HUES6 (cell line): Measurements from ENCODE around the gene PCMTD2.

ENCODE experiments used
- H3K27ac ChIP-seq: 2 replicates; pipeline ENCODE4 v1.7.0; 2013; ENCODE audit warnings: low read depth, mild to moderate bottlenecking, low read length, inconsistent platforms
- H3K27me3 ChIP-seq: 2 replicates; pipeline ENCODE4 v1.6.1; 2013; ENCODE audit warnings: low read length; ENCODE audit not compliant: control insufficient read depth, insufficient read depth
- H3K36me3 ChIP-seq: 2 replicates; pipeline ENCODE4 v1.6.1; 2013; ENCODE audit warnings: low read length; ENCODE audit not compliant: control insufficient read depth, insufficient read depth
- H3K4me1 ChIP-seq: 2 replicates; pipeline ENCODE4 v1.6.1; 2013; ENCODE audit warnings: low read length; ENCODE audit not compliant: control insufficient read depth, insufficient read depth
- H3K4me3 ChIP-seq: 2 replicates; pipeline ENCODE4 v1.5.1; 2013; ENCODE audit warnings: low read depth, low read length
- H3K9ac ChIP-seq: one replicate; pipeline ENCODE4 v1.6.1; 2013; ENCODE audit warnings: mild to moderate bottlenecking, low read length
- H3K9me3 ChIP-seq: 2 replicates; pipeline ENCODE4 v1.6.1; 2013; ENCODE audit warnings: low read depth, low read length; ENCODE audit not compliant: control insufficient read depth, insufficient read depth

PCMTD2 gene

DNA sequence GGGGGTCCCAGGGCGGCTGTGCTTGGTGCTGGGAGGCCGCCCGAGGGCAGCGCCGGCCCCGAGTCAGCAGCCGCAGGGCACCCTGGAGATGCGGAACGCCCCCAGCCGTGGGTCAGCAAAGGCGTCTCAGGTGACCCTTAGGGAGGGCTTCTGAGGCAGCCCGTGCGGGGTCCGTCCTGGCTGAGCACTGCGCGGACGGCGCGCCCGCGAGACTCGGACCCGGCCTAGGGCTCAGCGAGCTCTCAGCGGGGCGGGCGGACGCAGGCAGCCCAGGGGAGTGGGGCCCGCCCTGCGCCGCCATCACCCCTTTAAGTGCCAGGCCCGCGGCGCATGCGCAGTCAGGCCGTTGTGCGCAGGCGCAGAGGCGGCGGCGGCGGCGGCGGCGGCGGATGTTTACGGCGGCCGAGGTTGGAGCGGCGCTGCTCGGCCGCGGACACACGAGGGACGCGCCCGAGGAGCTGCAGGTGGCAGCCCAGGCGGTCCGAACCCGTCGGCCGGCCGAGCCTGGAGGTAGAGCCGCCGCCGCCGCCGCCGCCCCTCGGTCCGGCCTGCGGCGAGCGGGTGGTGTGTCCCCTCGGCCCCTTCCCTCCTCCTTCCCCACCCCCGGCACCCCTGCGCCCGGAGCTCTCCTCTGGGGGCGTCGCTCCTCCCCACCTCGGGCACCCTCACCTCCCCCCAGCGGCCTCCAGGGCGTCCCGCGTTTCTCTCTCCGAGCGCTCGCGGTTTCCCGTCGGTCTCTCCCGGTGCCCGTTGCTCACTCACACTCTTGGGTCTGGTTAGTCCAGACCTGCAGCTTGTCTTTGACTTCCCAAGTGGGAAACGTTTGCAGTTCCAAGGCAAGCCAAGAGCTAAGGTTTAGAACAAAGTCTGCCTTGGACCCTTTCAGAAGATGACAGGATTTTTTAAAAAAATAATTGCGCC is at the start of gene PCMTD2:
TSS of gene PCMTD2 (plus strand) at position 388 of the 921 bp plus-strand sequence. CDS start 4,218 bp downstream, outside the sequence.
- Histone ChIP-seq H3K4me3 (peak within 1 kb of the TSS; percentile 76), H3K27me3 (peaks cover 4% of the 10 kb centered on the region), H3K9ac (peak within 1 kb of the TSS; percentile 77), H3K27ac (peak within 1 kb of the TSS; percentile 95), H3K36me3 (no peaks in the 10 kb centered on the region), H3K4me1 (peaks cover 47% of the 10 kb centered on the region), H3K9me3 (no peaks in the 10 kb centered on the region)

GRCh38 chr20:64206614-64207013 is 48.9 kb upstream of the PCMTD2 start:
- Histone ChIP-seq H3K4me3 (no peak overlapping the region), H3K9ac (no peak overlapping the region), H3K4me1 (peaks cover 5% of the 10 kb centered on the region; the same call in 1 of the 2 replicates), H3K27ac (no peak overlapping the region), H3K36me3 (no peaks in the 10 kb centered on the region), H3K27me3 (no peaks in the 10 kb centered on the region), H3K9me3 (0 out of 2 replicates have a peak, but pooled peaks cover under 1% of the 10 kb centered on the region)

GRCh38 chr20:64207641-64208590 is 47.6 kb upstream of the PCMTD2 start:
- Histone ChIP-seq H3K4me3 (no peak overlapping the region), H3K4me1 (peaks cover 5% of the 10 kb centered on the region; the same call in 1 of the 2 replicates), H3K9ac (no peak overlapping the region), H3K27me3 (no peaks in the 10 kb centered on the region), H3K27ac (no peak overlapping the region), H3K9me3 (no peaks in the 10 kb centered on the region), H3K36me3 (no peaks in the 10 kb centered on the region)

DNA sequence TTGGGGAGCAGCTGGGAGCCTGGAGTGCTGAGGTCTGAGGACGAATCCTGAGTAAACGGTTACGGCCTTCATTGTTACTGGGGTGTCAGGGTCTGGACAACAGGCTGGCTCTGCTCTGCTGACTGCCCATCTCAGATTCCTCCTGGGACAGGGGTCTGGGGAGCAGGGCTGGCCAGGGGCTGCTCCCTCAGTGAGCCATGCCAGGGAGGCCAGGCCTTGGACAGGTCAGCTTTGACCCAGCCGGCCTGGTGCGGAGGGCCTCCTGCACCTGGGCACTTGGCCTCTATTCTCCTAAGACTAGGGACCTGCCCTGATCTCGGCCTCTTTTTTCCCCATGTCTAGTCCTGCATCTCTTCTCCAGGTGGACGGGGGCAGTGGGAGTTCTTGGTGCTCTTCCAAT is 46.4 kb upstream of the PCMTD2 start:
- Histone ChIP-seq H3K27ac (no peak overlapping the region), H3K36me3 (no peaks in the 10 kb centered on the region), H3K9ac (no peak overlapping the region), H3K4me1 (no peaks in the 10 kb centered on the region), H3K9me3 (no peaks in the 10 kb centered on the region), H3K27me3 (no peaks in the 10 kb centered on the region), H3K4me3 (no peak overlapping the region)

- Histone ChIP-seq H3K36me3 (no peaks in the 10 kb centered on the region), H3K27me3 (no peaks in the 10 kb centered on the region), H3K4me3 (no peak overlapping the region), H3K4me1 (no peaks in the 10 kb centered on the region), H3K9me3 (no peaks in the 10 kb centered on the region), H3K9ac (no peak overlapping the region), H3K27ac (no peak overlapping the region)
Measured at GRCh38 chr20:64210656-64211369, 44.7 kb upstream of the PCMTD2 start.

DNA sequence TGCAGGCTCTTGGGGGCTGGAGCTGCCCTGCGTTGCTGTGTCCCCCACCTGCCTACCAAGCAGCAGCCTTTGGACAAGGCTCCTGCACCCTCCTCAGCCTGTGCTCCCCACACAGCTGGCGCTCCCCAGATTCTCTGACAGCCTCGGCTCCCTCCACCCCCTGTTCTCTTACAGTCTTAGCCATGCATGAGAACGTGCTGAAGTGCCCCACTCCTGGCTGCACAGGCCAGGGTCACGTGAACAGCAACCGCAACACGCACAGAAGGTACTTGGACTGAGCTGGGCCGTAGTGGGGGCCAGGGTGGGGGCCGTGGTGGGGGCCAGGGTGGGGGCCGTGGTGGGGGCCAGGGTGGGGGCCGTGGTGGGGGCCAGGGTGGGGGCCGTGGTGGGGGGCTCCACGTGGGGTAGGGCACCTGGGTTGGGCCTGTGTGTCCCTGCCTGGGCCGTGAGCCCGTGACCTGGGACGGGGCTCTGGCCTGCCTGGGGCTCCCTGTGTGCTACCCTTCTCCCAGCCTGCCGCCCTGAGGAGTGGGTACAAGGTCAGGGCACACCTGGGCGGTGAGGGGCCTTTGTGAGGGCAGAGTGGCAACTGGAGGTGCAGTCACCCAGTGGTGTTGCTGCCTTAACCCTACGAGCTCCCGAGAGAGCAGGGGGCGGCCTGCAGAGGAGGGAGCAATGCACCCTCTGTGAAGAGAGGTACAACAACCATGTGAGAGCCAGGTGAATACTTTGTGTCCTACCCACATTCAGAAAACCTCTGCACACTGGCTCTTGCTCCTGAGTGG is 43.5 kb upstream of the PCMTD2 start:
- H3K27me3 ChIP-seq: no peaks in the 10 kb centered on the region
- H3K27ac ChIP-seq: no peak overlapping the region
- no peaks in the 10 kb centered on the region for H3K36me3 ChIP-seq
- H3K4me3 ChIP-seq: no peak overlapping the region
- H3K9ac ChIP-seq: no peak overlapping the region
- no peaks in the 10 kb centered on the region for H3K9me3 ChIP-seq
- no peaks in the 10 kb centered on the region for H3K4me1 ChIP-seq

DNA sequence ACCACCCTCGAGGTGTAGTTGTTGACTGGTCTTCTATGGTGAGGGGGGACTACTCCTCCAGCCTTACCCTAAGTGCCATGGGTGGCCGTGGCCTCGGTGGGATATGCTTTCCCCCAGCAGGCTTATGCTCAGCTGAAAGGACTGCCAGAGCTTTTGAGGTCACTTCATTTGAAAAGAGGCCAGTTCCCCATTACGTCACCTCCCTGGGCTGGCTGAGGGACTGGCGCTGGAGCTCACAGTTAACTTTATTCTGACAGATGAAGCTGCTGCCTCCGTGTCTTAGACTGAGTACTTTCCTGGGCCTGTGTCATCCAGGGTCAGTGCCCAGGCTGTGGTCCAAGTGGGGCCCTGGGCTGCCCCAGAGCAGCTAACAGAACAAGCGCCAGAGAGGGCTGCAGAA is 42.8 kb upstream of the PCMTD2 start:
- no peaks in the 10 kb centered on the region for H3K27me3 ChIP-seq
- no peaks in the 10 kb centered on the region for H3K4me1 ChIP-seq
- H3K9me3 ChIP-seq: no peaks in the 10 kb centered on the region
- H3K4me3 ChIP-seq: no peak overlapping the region
- H3K9ac ChIP-seq: no peak overlapping the region
- H3K36me3 ChIP-seq: no peaks in the 10 kb centered on the region
- no peak overlapping the region for H3K27ac ChIP-seq

- Histone ChIP-seq H3K27me3 (no peaks in the 10 kb centered on the region), H3K4me1 (no peaks in the 10 kb centered on the region), H3K9ac (no peak overlapping the region), H3K9me3 (no peaks in the 10 kb centered on the region), H3K27ac (no peak overlapping the region), H3K36me3 (no peaks in the 10 kb centered on the region), H3K4me3 (no peak overlapping the region)
Measured at GRCh38 chr20:64214113-64214512, 41.4 kb upstream of the PCMTD2 start.

GRCh38 chr20:64214952-64215351 is 40.6 kb upstream of the PCMTD2 start:
- Histone ChIP-seq H3K4me1 (no peaks in the 10 kb centered on the region), H3K27me3 (no peaks in the 10 kb centered on the region), H3K4me3 (no peak overlapping the region), H3K27ac (no peak overlapping the region), H3K36me3 (no peaks in the 10 kb centered on the region), H3K9ac (no peak overlapping the region), H3K9me3 (no peaks in the 10 kb centered on the region)

DNA sequence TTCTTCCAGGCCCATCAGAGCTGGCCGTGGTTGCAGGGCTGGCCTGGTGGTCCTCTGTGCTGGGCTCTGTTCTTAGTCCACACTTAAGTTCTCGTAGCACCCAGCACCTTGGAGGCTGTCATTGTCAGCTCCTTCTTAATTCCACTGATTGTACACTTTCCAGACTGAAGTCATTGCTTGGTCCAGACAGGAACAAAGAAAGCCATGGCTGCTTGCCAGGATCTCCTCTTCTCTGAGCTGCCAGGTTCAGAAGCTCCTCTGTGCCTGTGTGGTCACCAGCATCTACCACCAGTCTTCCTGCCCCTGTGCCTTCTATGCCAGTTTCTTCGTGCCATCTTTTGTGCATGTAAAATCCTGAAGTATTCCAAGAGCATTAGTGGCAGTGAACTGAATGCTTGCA is 39.5 kb upstream of the PCMTD2 start:
- H3K9ac ChIP-seq: no peak overlapping the region
- H3K27me3 ChIP-seq: no peaks in the 10 kb centered on the region
- no peak overlapping the region for H3K4me3 ChIP-seq
- H3K36me3 ChIP-seq: no peaks in the 10 kb centered on the region
- H3K27ac ChIP-seq: no peak overlapping the region
- no peaks in the 10 kb centered on the region for H3K9me3 ChIP-seq
- H3K4me1 ChIP-seq: no peaks in the 10 kb centered on the region
